ENCODE data around the gene CA4.
"Not testable (repeated sequence)": the region's sequence is repeated elsewhere in the genome, so short reads cannot be mapped to it uniquely, and the experiment has no call there.

Gene CA4

DNA sequence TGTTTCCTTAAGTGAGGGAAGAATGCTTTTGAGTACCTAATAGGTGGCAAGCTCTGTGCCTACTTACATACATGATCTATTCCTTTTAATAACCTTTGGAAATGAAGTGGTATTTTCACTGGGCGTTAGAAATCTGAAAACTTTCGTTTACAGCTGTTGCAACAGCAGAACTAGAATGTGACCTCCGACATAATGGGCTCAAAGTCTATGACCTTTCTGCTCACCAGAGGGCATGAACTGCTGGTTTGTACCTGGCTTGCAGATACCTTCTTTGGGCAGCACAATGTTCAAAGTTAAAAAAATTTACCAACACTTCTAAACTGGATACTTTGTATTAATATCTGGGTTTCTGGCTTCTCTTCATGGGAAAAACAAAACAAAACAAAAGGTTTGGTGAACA, 24.3 kb downstream of the CA4 start:
- DNase-seq (ENCODE audit: low read depth, low spot score) = no peak

DNA sequence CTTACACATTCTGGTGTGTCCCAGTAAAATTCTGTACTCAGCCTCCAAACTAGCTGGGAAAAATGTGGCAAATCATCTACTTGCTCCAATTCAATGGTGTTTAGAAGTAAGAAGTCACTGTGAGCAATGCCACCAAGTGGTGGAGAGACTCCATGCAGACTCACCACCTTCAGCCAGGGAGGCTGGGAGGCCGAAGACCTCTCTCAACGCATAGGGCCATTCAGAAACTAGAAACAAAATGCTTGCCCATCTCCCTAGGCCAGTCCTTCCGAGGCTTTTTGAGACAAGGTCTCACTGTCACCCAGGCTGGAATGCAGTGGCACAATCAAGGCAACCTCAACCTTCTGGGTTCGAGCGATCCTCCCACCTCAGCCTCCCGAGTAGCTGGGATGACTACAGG, 25.0 kb downstream of the CA4 start:
- DNase-seq (ENCODE audit: low read depth, low spot score) = not testable (repeated sequence)

- not testable (repeated sequence) for DNase-seq (ENCODE audit: low read depth, low spot score)
Measured at GRCh38 chr17:60176763-60177162, 27.0 kb downstream of the CA4 start.

DNA sequence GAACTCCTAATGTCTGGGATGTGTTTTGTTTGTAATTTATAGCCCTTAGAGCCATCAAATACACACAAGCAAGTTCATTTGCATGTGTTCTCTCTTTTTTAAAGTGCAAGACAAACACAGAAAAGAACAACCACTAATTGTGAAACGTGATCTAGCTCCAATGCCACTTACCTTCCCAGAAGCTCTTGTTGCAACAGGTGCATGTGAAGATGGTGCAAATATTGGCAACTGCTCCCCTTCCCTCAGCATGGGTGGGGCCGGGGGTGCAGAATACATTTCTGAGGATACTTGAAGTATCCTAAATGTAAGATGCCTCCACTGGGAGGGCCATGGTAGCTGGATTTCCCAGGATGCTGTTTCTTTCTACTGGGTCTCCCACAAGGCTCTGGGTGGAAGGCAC, 28.4 kb downstream of the CA4 start:
- not testable (repeated sequence) for DNase-seq (ENCODE audit: low read depth, low spot score)

GRCh38 chr17:60180380-60180779, 30.6 kb downstream of the CA4 start:
- not testable (repeated sequence) for DNase-seq (ENCODE audit: low read depth, low spot score)

DNA sequence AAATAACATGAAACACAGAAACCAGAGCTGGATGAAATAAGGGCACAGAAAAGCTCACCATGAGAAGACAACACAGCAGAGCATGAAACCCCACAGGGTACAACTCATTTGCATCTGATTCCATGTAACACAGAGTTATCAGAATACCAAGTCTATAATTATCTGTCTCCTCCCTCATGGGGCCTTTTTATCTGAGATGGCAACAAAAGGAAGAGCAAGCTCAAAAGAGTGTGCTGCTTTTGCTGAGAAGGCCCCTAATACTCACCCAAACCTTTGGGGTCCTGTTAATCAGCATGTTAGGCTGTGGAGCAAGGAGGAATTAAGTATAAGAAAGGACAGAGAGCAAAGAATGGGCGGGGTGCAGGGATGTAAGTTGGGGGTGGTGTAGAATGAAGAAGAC, 36.6 kb downstream of the CA4 start:
- DNase-seq (ENCODE audit: low read depth, low spot score) = not testable (repeated sequence)

- not testable (repeated sequence) for DNase-seq (ENCODE audit: low read depth, low spot score)
Measured at GRCh38 chr17:60186846-60187745, 37.3 kb downstream of the CA4 start.

GRCh38 chr17:60188759-60189158, 39.0 kb downstream of the CA4 start:
- no peak for DNase-seq (ENCODE audit: low read depth, low spot score)

- DNase-seq (ENCODE audit: low read depth, low spot score) = not testable (repeated sequence)
Measured at GRCh38 chr17:60190032-60190431, 40.3 kb downstream of the CA4 start.

GRCh38 chr17:60193032-60193431, 43.3 kb downstream of the CA4 start:
- DNase-seq (ENCODE audit: low read depth, low spot score) = not testable (repeated sequence)

- DNase-seq (ENCODE audit: low read depth, low spot score) = no peak
Measured at GRCh38 chr17:60193482-60193881, 43.7 kb downstream of the CA4 start.

- DNase-seq (ENCODE audit: low read depth, low spot score) = not testable (repeated sequence)
Measured at GRCh38 chr17:60194141-60194540, 44.4 kb downstream of the CA4 start.

- DNase-seq (ENCODE audit: low read depth, low spot score) = not testable (repeated sequence)
Measured at GRCh38 chr17:60198630-60199029, 48.9 kb downstream of the CA4 start.

GRCh38 chr17:60205782-60206181, 56.0 kb downstream of the CA4 start:
- DNase-seq (ENCODE audit: low read depth, low spot score) = not testable (repeated sequence)

GRCh38 chr17:60208302-60208701, 58.5 kb downstream of the CA4 start:
- not testable (repeated sequence) for DNase-seq (ENCODE audit: low read depth, low spot score)

Measured in brain pericyte (primary cell).